SK-N-MC (cell line): Measurements from ENCODE around the gene ZNF200.
A peak's percentile ranks its signal among the peaks of the same experiment; 100 is the strongest.

Source experiments
- DNase-seq: peaks from one replicate; pipeline ENCODE4 v3.0.0-alpha.2; 2011; ENCODE audit warnings: low read depth, low spot score
- H3K27ac ChIP-seq: fragments of 200-600 bp; sonication (generic); 2 replicates; pipeline ENCODE4 v1.5.1; 2016; ENCODE audit warnings: mixed run types
- H3K36me3 ChIP-seq: fragments of 200-600 bp; sonication (generic); 2 replicates; pipeline ENCODE4 v1.6.1; 2017; ENCODE audit warnings: antibody characterized with exemption, low read length, mixed read lengths; ENCODE audit not compliant: insufficient read depth
- H3K4me3 ChIP-seq: fragments of 200-600 bp; sonication (generic); 2 replicates; pipeline ENCODE4 v1.5.1; 2016
- H3K9ac ChIP-seq: fragments of 200-600 bp; sonication (generic); 2 replicates; pipeline ENCODE4 v1.8.0; 2017; ENCODE audit warnings: mixed run types, mixed read lengths; ENCODE audit not compliant: insufficient read length
- H3K9me3 ChIP-seq: fragments of 200-600 bp; sonication (generic); 2 replicates; pipeline ENCODE4 v1.6.1; 2017; ENCODE audit warnings: low read depth, mild to moderate bottlenecking, antibody characterized with exemption, low read length, moderate library complexity, mixed read lengths
- EZH2 ChIP-seq: fragments of 200-600 bp; sonication (generic); IDR thresholded peaks from one replicate; pipeline ENCODE4 v1.6.1; 2017; ENCODE audit warnings: antibody characterized with exemption
- FOXP2 ChIP-seq: optimal IDR thresholded peaks from 2 replicates; pipeline ENCODE3; 2011; ENCODE audit warnings: mild to moderate bottlenecking, moderate library complexity; ENCODE audit not compliant: insufficient read depth; ENCODE audit errors: extremely low read length, control extremely low read depth
- POLR2AphosphoS5 ChIP-seq: IDR thresholded peaks from 2 replicates; pipeline ENCODE4 v1.6.1; 2012; ENCODE audit warnings: mild to moderate bottlenecking, low read depth, low read length, borderline replicate concordance

ZNF200 gene

DNA sequence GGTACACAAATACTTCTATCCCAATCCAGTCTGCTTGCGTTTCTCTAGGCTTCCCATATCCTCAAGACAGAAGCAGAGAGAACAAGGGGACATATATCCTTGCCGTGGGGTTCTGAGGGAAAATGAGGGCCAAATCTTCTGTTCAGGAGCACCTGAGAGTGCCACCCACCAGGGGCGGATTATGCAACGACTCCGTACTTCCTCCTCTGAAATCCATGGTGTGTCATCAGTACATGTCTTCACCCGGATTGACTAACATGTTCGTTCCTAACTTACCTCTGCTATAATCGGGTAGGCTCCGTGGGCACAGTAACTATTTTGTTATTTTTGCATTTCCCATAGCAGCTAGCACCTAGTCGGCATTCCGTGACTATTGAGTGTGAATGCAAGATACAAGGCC, 7.8 kb upstream of the ZNF200 start:
- no peak for TF ChIP-seq FOXP2
- Histone ChIP-seq H3K36me3 (no peaks in the 10 kb centered on the region), H3K9ac (no peak overlapping the region)

GRCh38 chr16:3241761-3242160, 6.8 kb upstream of the ZNF200 start:
- TF ChIP-seq FOXP2 (no peak), EZH2 (no peak), POLR2AphosphoS5 (no peak)
- Histone ChIP-seq H3K9me3 (no peaks in the 10 kb centered on the region), H3K9ac (no peak overlapping the region), H3K27ac (no peak overlapping the region), H3K36me3 (no peaks in the 10 kb centered on the region), H3K4me3 (no peak overlapping the region)
- DNase-seq = no peak

More for the DNA sequence above, 7.8 kb upstream of the ZNF200 start:
- no peaks in the 10 kb centered on the region for H3K9me3 ChIP-seq
- H3K27ac ChIP-seq = no peak overlapping the region
- DNase-seq = no peak
- H3K4me3 ChIP-seq = no peak overlapping the region

DNA sequence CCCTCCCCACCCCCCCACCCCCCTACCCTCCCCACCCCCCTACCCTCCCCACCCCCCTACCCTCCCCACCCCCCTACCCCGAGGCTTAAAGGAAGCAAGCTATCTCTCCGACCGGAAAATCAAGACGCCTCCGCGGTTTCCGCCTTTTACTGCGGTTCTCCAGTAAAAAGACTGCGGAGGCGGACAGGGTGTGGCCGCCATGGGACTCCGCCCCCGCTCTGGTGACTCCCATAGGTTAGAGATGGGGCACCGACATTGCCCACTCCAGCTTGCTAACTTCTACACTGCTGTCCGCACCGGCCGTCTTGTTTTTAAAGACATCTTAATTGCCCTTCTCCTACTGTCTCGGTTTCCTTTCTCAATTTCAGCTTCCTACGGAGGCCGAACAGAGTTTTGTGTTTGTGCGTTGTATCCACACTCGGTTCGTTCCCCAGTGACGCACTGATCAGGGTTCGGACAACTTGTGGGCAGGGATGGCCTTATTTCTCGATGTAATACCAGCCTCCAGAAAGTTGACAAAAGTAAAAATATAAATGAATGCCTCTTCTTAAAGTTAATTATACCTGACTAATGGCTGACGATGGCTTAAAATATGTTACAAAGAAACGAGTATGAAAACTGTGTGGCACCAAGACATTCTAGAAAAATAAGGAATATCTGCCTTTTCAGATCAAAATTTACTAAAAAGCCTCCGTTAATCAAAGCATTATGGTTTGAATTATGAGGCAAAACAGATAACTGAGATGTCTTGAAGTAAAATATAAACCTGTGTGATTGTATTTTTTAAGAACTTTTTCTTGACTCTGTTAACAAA, 1.1 kb upstream of the ZNF200 start:
- H3K27ac ChIP-seq = no peak overlapping the region
- peaks cover 28% of the 10 kb centered on the region for H3K36me3 ChIP-seq
- H3K4me3 ChIP-seq = no peak overlapping the region
- H3K9ac ChIP-seq = no peak overlapping the region
- H3K9me3 ChIP-seq = 0 out of 2 replicates have a peak, but pooled peaks cover 5% of the 10 kb centered on the region
- no peak for TF ChIP-seq EZH2
- DNase-seq = no peak

DNA sequence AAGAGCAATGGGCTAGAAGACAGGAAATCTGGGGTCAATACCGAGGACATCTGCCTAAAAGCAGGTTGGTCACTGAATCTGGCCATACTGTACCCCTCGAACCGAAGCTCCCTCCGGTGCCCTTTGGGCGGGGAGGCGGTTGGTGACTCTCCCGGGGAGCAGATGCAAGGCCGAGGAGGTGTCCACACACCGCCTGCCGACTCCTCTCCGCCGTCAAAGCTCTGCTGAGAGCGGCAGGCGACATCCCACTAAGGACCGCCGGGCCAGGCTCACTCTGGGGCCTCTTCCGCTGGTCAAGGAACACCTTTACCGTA, 458 bp downstream of the ZNF200 start:
- Histone ChIP-seq H3K9ac (peak overlapping the region; percentile 97), H3K27ac (peak overlapping the region; percentile 96), H3K4me3 (peak overlapping the region; percentile 100), H3K9me3 (peaks cover 5% of the 10 kb centered on the region; the same call in 1 of the 2 replicates), H3K36me3 (peaks cover 44% of the 10 kb centered on the region)
- TF ChIP-seq FOXP2 (no peak), POLR2AphosphoS5 (no peak), EZH2 (no peak)
- DNase-seq = no peak

- Histone ChIP-seq H3K36me3 (peaks cover 66% of the 10 kb centered on the region), H3K9me3 (peaks cover 46% of the 10 kb centered on the region), H3K4me3 (no peak overlapping the region), H3K9ac (no peak overlapping the region), H3K27ac (no peak overlapping the region)
- TF ChIP-seq EZH2 = no peak
- no peak for TF ChIP-seq POLR2AphosphoS5
- no peak for TF ChIP-seq FOXP2
- DNase-seq = no peak
Observed at GRCh38 chr16:3223913-3224515, 10.9 kb downstream of the ZNF200 start.

DNA sequence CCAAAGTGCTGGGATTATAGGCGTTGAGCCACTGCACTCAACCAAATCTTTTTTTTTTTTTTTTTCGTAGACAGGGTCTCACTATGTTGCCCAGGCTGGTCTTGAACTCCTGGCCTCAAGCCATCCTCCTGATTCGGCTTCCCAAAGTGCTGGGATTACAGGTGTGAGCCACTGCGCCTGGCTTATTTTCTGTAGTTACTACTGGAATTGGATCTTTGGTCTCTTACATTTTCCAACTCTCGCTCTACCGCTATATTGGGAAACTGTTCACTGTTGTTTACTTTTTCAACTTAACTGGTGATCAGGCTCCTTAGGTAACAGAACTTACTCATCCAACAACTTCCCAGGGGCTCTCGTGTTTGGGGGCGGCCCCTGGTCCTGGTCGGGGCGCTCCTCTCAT, 14.1 kb downstream of the ZNF200 start:
- TF ChIP-seq FOXP2 (no peak), EZH2 (no peak), POLR2AphosphoS5 (no peak)
- Histone ChIP-seq H3K9me3 (peaks cover 30% of the 10 kb centered on the region), H3K9ac (no peak overlapping the region), H3K27ac (no peak overlapping the region), H3K4me3 (no peak overlapping the region), H3K36me3 (peaks cover 36% of the 10 kb centered on the region)
- DNase-seq = no peak

DNA sequence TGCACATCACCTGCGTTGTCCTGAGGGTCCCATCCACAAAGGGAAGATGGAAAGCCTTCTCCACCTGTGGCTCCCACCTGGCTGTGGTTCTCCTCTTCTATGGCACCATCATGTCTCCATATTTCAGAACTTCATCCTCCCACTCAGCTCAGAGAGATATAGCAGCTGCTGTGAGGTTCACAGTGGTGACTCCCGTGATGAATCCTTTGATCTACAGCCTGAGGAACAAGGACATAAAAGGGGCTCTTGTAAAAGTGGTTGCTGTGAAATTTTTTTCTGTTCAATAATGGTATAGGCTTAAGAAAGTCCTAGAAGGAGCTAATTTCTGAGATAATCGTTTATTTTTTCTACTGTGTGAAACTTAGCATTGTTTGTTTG, 18.7 kb downstream of the ZNF200 start:
- Histone ChIP-seq H3K27ac (no peak overlapping the region), H3K9me3 (no peaks in the 10 kb centered on the region), H3K9ac (no peak overlapping the region), H3K4me3 (no peak overlapping the region), H3K36me3 (no peaks in the 10 kb centered on the region)
- TF ChIP-seq FOXP2 (no peak), POLR2AphosphoS5 (no peak), EZH2 (no peak)
- no peak for DNase-seq

- TF ChIP-seq POLR2AphosphoS5 (no peak), EZH2 (no peak), FOXP2 (no peak)
- no peak overlapping the region for H3K9ac ChIP-seq
- no peaks in the 10 kb centered on the region for H3K9me3 ChIP-seq
Observed at GRCh38 chr16:3215601-3216262, 19.2 kb downstream of the ZNF200 start.

DNA sequence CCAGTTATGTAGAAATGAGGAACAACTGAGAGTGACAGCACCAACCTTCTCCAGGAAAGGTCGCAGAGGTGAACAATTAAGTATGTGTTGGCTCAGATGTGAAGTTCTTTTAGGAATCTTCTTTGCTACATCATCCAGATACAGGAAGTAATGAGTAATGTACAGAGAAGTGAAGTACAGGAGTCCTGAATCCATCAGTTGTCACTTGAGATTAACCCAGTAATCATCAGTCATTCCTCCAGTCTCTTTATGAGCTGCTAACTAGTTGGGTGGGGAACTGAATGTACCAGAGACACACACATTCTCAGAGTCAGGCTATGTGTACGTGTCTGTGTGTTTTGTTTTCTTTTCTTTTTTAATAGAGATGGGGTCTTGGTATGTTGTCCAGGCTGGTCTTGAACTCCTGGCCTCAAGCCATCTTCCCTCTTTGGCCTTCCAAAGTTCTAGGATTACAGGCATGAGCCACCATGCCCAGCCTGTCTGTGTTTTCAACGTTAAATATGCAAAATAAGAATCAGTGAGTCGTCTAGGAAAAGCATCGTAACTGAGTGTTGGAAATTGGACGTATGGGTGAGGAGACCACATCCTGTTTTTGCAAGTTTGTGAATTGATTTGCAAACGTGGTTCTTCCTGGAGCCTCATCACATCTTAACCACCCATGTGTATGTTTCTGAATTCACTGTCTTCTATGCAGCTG, 19.9 kb downstream of the ZNF200 start:
- Histone ChIP-seq H3K36me3 (no peaks in the 10 kb centered on the region), H3K9me3 (no peaks in the 10 kb centered on the region), H3K9ac (no peak overlapping the region), H3K27ac (no peak overlapping the region), H3K4me3 (no peak overlapping the region)
- TF ChIP-seq POLR2AphosphoS5 (no peak), FOXP2 (no peak), EZH2 (no peak)
- DNase-seq = no peak

More at GRCh38 chr16:3215601-3216262, 19.2 kb downstream of the ZNF200 start:
- no peaks in the 10 kb centered on the region for H3K36me3 ChIP-seq
- DNase-seq = no peak
- no peak overlapping the region for H3K4me3 ChIP-seq
- no peak overlapping the region for H3K27ac ChIP-seq
